Spleen (tissue), 11 donors: ENCODE results near the gene GAB1. TPM values are rescaled to one million over a fixed set of nuclear protein-coding genes. Genes with fewer than 3 reads are reported as not detected.

Experiments used
- DNase-seq: peaks from one replicate; pipeline ENCODE4 v3.0.0-alpha.2; 2020
- H3K27ac ChIP-seq, 8 donors: fragments of 200-600 bp; sonication (generic) in 7 of 8; 1 replicate in 4 of 8; 2 replicates in 4 of 8; pipeline versions ENCODE4 v1.5.0 to v1.8.0; 2016 to 2021; ENCODE audit warnings: inconsistent platforms in 4 of 8, mild to moderate bottlenecking in 4 of 8, moderate library complexity in 1 of 8
- H3K27me3 ChIP-seq, 7 donors: fragments of 200-600 bp; sonication (generic) in 6 of 7; replicated peaks in 1 of 7; 1 replicate in 4 of 7; 2 replicates in 3 of 7; pipeline versions ENCODE4 v1.5.0 to v1.8.0; 2016 to 2021; ENCODE audit warnings: inconsistent platforms in 3 of 7, mild to moderate bottlenecking in 1 of 7
- H3K36me3 ChIP-seq, 6 donors: fragments of 200-600 bp; sonication (generic) in 5 of 6; 1 replicate in 4 of 6; 2 replicates in 2 of 6; pipeline versions ENCODE4 v1.5.0 to v1.8.0; 2016 to 2021; ENCODE audit warnings: inconsistent platforms in 2 of 6
- H3K4me1 ChIP-seq, 6 donors: fragments of 200-600 bp; sonication (generic) in 5 of 6; 1 replicate in 3 of 6; 2 replicates in 3 of 6; pipeline versions ENCODE4 v1.5.0 to v1.8.0; 2016 to 2021; ENCODE audit warnings: inconsistent platforms in 3 of 6
- H3K4me3 ChIP-seq, 8 donors: fragments of 200-600 bp; sonication (generic) in 7 of 8; 1 replicate in 4 of 8; 2 replicates in 4 of 8; pipeline versions ENCODE4 v1.5.0 to v1.8.0; 2016 to 2021; ENCODE audit warnings: inconsistent platforms in 4 of 8, mild to moderate bottlenecking in 4 of 8, moderate library complexity in 2 of 8
- H3K9me3 ChIP-seq, 8 donors: fragments of 200-600 bp; sonication (generic) in 7 of 8; 1 replicate in 4 of 8; 2 replicates in 4 of 8; pipeline versions ENCODE4 v1.5.0 to v1.8.0; 2016 to 2021; ENCODE audit warnings: inconsistent platforms in 4 of 8
- POLR2A ChIP-seq, 3 donors: fragments of 450-650 bp; IDR thresholded peaks; one replicate each; pipeline ENCODE4 v1.5.1; 2017; ENCODE audit warnings: antibody characterized with exemption in 3 of 3, mild to moderate bottlenecking in 1 of 3
- POLR2AphosphoS5 ChIP-seq, 3 donors: sonication (generic); formaldehyde crosslinking; IDR thresholded peaks; one replicate each; pipeline ENCODE4 v1.5.1; 2017; ENCODE audit warnings: antibody characterized with exemption in 3 of 3
- WGBS, 5 donors: extraction: QIAGEN DNeasy Blood & Tissue Kit in 3 of 5; methylation state at CpG; one replicate each; pipeline versions ENCODE4 v1.1.5 to v1.1.7; 2013 to 2018; 5-methylcytosine and 5-hydroxymethylcytosine counted together
- intact Hi-C: fragments of 100-400 bp; cut with DNase I; formaldehyde crosslinking; loops from one replicate; pipeline ENCODE4 v1.15.0; 2023; ENCODE audit warnings: low total_unique reads
- polyA plus RNA-seq, 3 donors: library from polyadenylated mRNA; stranded (reverse); fragments of 200-250 nt; gene quantifications; one replicate each; pipeline ENCODE4 v1.2.1, GENCODE V29; 2013
- total RNA-seq, 7 donors: library from RNA; depleted of rRNA in 3 of 7; stranded (reverse); fragments of >200 nt in 3 of 7; fragmentation: NEBNext Ultra II Directional in 4 of 7; extraction: Animal tissue kit (Norgen Biotek cat#: 25700) in 4 of 7; gene quantifications; one replicate each; pipeline versions ENCODE4 v1.1.0 to v1.2.1, GENCODE V29; 2016 to 2021
- TF ChIP-seq, protein P1 (sequence below), 11 experiments: fragments of 200-600 bp in 7 of 11; fragments of 450-650 bp in 4 of 11; sonication (generic) in 4 of 11; IDR thresholded peaks in 8 of 11; conservative IDR thresholded peaks in 3 of 11; 1 replicate in 7 of 11; 2 replicates in 4 of 11; pipeline versions ENCODE4 v1.4.0 to v1.8.0; 2016 to 2021; ENCODE audit warnings: antibody characterized with exemption in 11 of 11, inconsistent platforms in 4 of 11, mild to moderate bottlenecking in 1 of 11
- donor health status: healthy with polysubstance abuse.
- donor health status: DM: no; HTN: no; CAD: no; lungs with moderate emphysema.
- donor health status: DM: no; HTN: no; CAD: no.
- donor health status: Bipolar disorder and iron deficiency.
- donor health status: healthy.
- donor health status: DM: no; HTN: no; CAD: no.
- donor health status: DM: yes; HTN: yes; CAD: no.

Gene GAB1
- total and polyA plus RNA-seq, 10 donors, result 1.6 to 53.6 (median 23.8) TPM

DNA sequence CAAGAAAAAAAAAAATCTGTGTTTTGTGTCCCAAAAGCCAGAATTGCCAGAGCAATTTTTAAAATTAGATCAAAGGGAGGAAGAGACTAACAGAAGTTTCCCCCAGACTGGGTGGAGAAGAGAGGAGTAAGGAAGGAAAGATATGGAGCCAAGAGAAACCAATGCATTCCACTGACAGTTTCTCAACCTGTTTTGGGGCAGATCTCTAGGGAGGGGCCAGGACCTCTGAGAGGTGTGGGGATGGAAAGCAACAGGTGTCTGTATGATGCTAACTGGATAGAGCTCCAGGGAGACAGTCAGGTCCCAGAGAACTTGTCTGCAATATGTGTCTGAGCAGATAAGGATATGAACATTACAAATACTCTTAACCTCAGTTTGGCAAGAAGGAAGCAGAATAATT, 22.7 kb upstream of the GAB1 start:
- H3K4me3 ChIP-seq, result no peak overlapping the region
- H3K27ac ChIP-seq, result no peak overlapping the region
- no peaks in the 10 kb centered on the region for H3K27me3 ChIP-seq
- H3K4me1 ChIP-seq, result no peaks in the 10 kb centered on the region
- TF ChIP-seq, protein P1, sequence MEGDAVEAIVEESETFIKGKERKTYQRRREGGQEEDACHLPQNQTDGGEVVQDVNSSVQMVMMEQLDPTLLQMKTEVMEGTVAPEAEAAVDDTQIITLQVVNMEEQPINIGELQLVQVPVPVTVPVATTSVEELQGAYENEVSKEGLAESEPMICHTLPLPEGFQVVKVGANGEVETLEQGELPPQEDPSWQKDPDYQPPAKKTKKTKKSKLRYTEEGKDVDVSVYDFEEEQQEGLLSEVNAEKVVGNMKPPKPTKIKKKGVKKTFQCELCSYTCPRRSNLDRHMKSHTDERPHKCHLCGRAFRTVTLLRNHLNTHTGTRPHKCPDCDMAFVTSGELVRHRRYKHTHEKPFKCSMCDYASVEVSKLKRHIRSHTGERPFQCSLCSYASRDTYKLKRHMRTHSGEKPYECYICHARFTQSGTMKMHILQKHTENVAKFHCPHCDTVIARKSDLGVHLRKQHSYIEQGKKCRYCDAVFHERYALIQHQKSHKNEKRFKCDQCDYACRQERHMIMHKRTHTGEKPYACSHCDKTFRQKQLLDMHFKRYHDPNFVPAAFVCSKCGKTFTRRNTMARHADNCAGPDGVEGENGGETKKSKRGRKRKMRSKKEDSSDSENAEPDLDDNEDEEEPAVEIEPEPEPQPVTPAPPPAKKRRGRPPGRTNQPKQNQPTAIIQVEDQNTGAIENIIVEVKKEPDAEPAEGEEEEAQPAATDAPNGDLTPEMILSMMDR (IDR thresholded peaks at IDR 0.05 in 8 of 11, conservative IDR thresholded peaks at IDR 0.05 in 3 of 11), result no peak
- TF ChIP-seq POLR2AphosphoS5 (IDR thresholded peaks at IDR 0.05) (no peak), POLR2A (IDR thresholded peaks at IDR 0.05) (no peak)
- no peaks in the 10 kb centered on the region for H3K36me3 ChIP-seq
- no peak for DNase-seq
- no peaks in the 10 kb centered on the region for H3K9me3 ChIP-seq
- intact Hi-C loops, result no loop called here

GRCh38 chr4:143320113-143320512, 16.6 kb upstream of the GAB1 start:
- 16 to 38% (median 28%) methylated on average over 1 of the region's 1 CpG for WGBS, 5 donors
- Histone ChIP-seq H3K4me3 (no peak overlapping the region), H3K4me1 (no peaks in the 10 kb centered on the region), H3K27me3 (no peaks in the 10 kb centered on the region), H3K36me3 (no peaks in the 10 kb centered on the region), H3K27ac (no peak overlapping the region), H3K9me3 (no peaks in the 10 kb centered on the region)
- DNase-seq, result no peak
- intact Hi-C loops, result loop anchor here (10.0 kb wide), 1 partner anchor 105 kb away; no protein-coding TSS in a partner anchor
- TF ChIP-seq POLR2A (IDR thresholded peaks at IDR 0.05) (no peak), POLR2AphosphoS5 (IDR thresholded peaks at IDR 0.05) (no peak)

DNA sequence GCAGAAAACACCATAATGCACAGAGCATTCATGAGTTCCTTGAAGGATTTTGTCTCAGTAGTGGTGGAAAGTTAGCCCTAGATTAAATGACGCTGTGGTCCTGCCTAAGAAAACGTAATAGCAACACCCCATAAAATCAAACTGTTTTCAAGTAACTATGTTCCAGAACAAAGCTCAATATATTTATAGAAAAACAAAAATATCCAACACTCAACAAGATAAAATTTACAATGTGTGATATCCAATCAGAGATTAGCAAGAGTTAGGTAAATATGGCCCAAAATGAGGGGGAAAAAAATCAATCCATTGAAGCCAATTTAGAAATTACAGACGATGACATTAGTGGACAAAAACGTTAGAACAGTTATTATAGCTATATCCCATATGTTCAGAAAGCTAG, 9.9 kb upstream of the GAB1 start:
- Histone ChIP-seq H3K4me1 (no peaks in the 10 kb centered on the region), H3K36me3 (no peaks in the 10 kb centered on the region), H3K27me3 (no peaks in the 10 kb centered on the region), H3K9me3 (no peaks in the 10 kb centered on the region), H3K27ac (no peak overlapping the region), H3K4me3 (no peak overlapping the region)
- TF ChIP-seq, protein P1 (IDR thresholded peaks at IDR 0.05 in 8 of 11, conservative IDR thresholded peaks at IDR 0.05 in 3 of 11), result no peak
- no peak for TF ChIP-seq POLR2AphosphoS5 (IDR thresholded peaks at IDR 0.05)
- no peak for TF ChIP-seq POLR2A (IDR thresholded peaks at IDR 0.05)
- DNase-seq, result no peak
- intact Hi-C loops, result loop anchor here (10.0 kb wide), 1 partner anchor 112 kb away; no protein-coding TSS in a partner anchor
- 84 to 90% (median 85%) methylated on average over 4 of the region's 4 CpGs for WGBS, 5 donors

DNA sequence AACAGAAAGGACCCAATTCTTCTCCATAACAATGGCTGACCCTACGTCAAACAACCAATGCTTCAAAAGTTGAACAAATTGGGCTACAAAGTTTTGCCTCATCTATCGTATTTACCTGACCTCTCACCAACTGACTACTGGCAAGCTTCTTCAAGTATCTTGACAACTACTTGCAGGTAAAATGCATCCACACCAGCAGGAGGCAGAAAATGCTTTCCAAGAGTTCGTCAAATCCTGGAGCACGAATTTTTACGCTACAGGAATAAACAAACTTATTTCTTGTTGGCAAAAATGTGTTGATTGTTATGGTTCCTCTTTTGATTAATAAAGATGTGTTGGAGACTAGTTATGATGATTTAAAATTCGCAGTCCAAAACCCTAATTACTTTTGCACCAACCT, 6.7 kb upstream of the GAB1 start:
- intact Hi-C loops, result loop anchor here (10.0 kb wide), 2 partner anchors 115 to 145 kb away; partner anchors contain the start of gene USP38
- WGBS, 5 donors, result 88 to 94% (median 91%) methylated on average over 6 of the region's 6 CpGs
- Histone ChIP-seq H3K36me3 (no peaks in the 10 kb centered on the region), H3K4me1 (peaks cover 0 to 6% (median 0%) of the 10 kb centered on the region in 6 donors), H3K9me3 (no peaks in the 10 kb centered on the region), H3K27ac (no peak overlapping the region), H3K4me3 (no peak overlapping the region), H3K27me3 (peaks cover 0 to 5% (median 0%) of the 10 kb centered on the region in 7 donors)
- DNase-seq, result no peak
- TF ChIP-seq POLR2AphosphoS5 (IDR thresholded peaks at IDR 0.05) (no peak), POLR2A (IDR thresholded peaks at IDR 0.05) (no peak)
- TF ChIP-seq, protein P1 (IDR thresholded peaks at IDR 0.05 in 8 of 11, conservative IDR thresholded peaks at IDR 0.05 in 3 of 11), result no peak
